Endodermal cell (in vitro differentiated cells): ENCODE measurements around the gene C12orf56. TPM values are rescaled to one million over a fixed set of nuclear protein-coding genes. Genes with fewer than 3 reads are reported as not detected.

Experiments
- DNase-seq: peaks from one replicate; pipeline ENCODE4 v3.0.0-alpha.2; 2017
- H3K27ac ChIP-seq: 2 replicates; pipeline ENCODE4 v1.5.1; 2013; ENCODE audit warnings: mild to moderate bottlenecking, low read depth, low read length, moderate library complexity
- H3K27me3 ChIP-seq: 2 replicates; pipeline ENCODE4 v1.6.1; 2013; ENCODE audit warnings: mild to moderate bottlenecking, low read length, moderate library complexity; ENCODE audit not compliant: insufficient read depth, control insufficient read depth, poor library complexity, severe bottlenecking
- H3K36me3 ChIP-seq: 2 replicates; pipeline ENCODE4 v1.7.0; 2013; ENCODE audit warnings: mild to moderate bottlenecking, low read length, moderate library complexity; ENCODE audit not compliant: control insufficient read depth, insufficient read depth
- H3K4me1 ChIP-seq: one replicate; pipeline ENCODE4 v1.7.0; 2013; ENCODE audit warnings: low read length; ENCODE audit not compliant: control insufficient read depth, insufficient read depth
- H3K4me3 ChIP-seq: 2 replicates; pipeline ENCODE4 v1.5.1; 2013; ENCODE audit warnings: mild to moderate bottlenecking, low read length, moderate library complexity
- H3K9ac ChIP-seq: 2 replicates; pipeline ENCODE4 v1.6.1; 2013; ENCODE audit warnings: mild to moderate bottlenecking, low read length, moderate library complexity; ENCODE audit not compliant: poor library complexity, severe bottlenecking; ENCODE audit errors: extremely low read depth
- H3K9me3 ChIP-seq: 2 replicates; pipeline ENCODE4 v1.6.1; 2013; ENCODE audit warnings: mild to moderate bottlenecking, low read length, moderate library complexity; ENCODE audit not compliant: control insufficient read depth
- H3K27ac Mint-ChIP-seq: 2 replicates; pipeline ENCODE4 v1.8.0; 2020; ENCODE audit warnings: mixed read lengths
- H3K27me3 Mint-ChIP-seq: 2 replicates; pipeline ENCODE4 v1.8.0; 2021; ENCODE audit warnings: mild to moderate bottlenecking, mixed read lengths; ENCODE audit not compliant: insufficient read depth
- H3K36me3 Mint-ChIP-seq: 2 replicates; pipeline ENCODE4 v1.8.0; 2020; ENCODE audit warnings: low read depth, mixed read lengths
- H3K4me1 Mint-ChIP-seq: 2 replicates; pipeline ENCODE4 v1.8.0; 2020; ENCODE audit warnings: mixed read lengths
- H3K4me3 Mint-ChIP-seq: 2 replicates; pipeline ENCODE4 v1.8.0; 2020; ENCODE audit warnings: mild to moderate bottlenecking, moderate library complexity, mixed read lengths
- H3K9me3 Mint-ChIP-seq: 2 replicates; pipeline ENCODE4 v1.8.0; 2020; ENCODE audit warnings: mild to moderate bottlenecking, mixed read lengths
- CTCF ChIP-seq: fragments of 200-600 bp; sonication (generic); conservative IDR thresholded peaks from 2 replicates; pipeline ENCODE4 v1.5.0; 2021; ENCODE audit warnings: antibody characterized with exemption, mild to moderate bottlenecking
- WGBS, 2 experiments: methylation state at CpG; one replicate each; pipeline versions ENCODE4 v1.1.5 to v1.1.7; 2013; ENCODE audit warnings: missing lambda C conversion rate in 2 of 2, mixed read lengths in 1 of 2; ENCODE audit not compliant: insufficient coverage in 1 of 2, insufficient read length in 1 of 2; 5-methylcytosine and 5-hydroxymethylcytosine counted together
- total RNA-seq, 2 donors: library from RNA; stranded (reverse); fragmentation: NEBNext Ultra II Directional in 1 of 2; extraction: Animal tissue kit (Norgen Biotek cat#: 25700) in 1 of 2; gene quantifications; 2 replicates in 1 of 2; 3 replicates in 1 of 2; pipeline ENCODE4 v1.2.1, GENCODE V29; 2021

Gene C12orf56
- total RNA-seq, 2 donors from 2014 or later = 0.77 to 3.0 TPM

GRCh38 chr12:64325055-64325454, 65.5 kb downstream of the C12orf56 start:
- Histone ChIP-seq H3K4me1 (no peaks in the 10 kb centered on the region), H3K9me3 (no peaks in the 10 kb centered on the region), H3K27ac (no peak overlapping the region), H3K36me3 (no peaks in the 10 kb centered on the region), H3K9ac (no peak overlapping the region), H3K4me3 (no peak overlapping the region), H3K27me3 (no peaks in the 10 kb centered on the region)
- H3K27me3 Mint-ChIP-seq = no peaks in the 10 kb centered on the region
- DNase-seq = peak; percentile 55
- WGBS, 2 experiments = 84 to 95% methylated on average over 2 of the region's 2 CpGs
- H3K36me3 Mint-ChIP-seq = no peaks in the 10 kb centered on the region
- H3K4me3 Mint-ChIP-seq = no peak overlapping the region
- no peak for TF ChIP-seq CTCF
- no peaks in the 10 kb centered on the region for H3K9me3 Mint-ChIP-seq
- peaks cover 3% of the 10 kb centered on the region for H3K4me1 Mint-ChIP-seq
- no peak overlapping the region for H3K27ac Mint-ChIP-seq

- Histone ChIP-seq H3K27ac (no peak overlapping the region), H3K9ac (no peak overlapping the region), H3K4me1 (no peaks in the 10 kb centered on the region), H3K9me3 (no peaks in the 10 kb centered on the region), H3K36me3 (no peaks in the 10 kb centered on the region), H3K4me3 (no peak overlapping the region), H3K27me3 (no peaks in the 10 kb centered on the region)
- Mint-ChIP-seq H3K4me1 (peaks cover 6% of the 10 kb centered on the region), H3K27me3 (no peaks in the 10 kb centered on the region), H3K9me3 (no peaks in the 10 kb centered on the region), H3K4me3 (no peak overlapping the region), H3K27ac (no peak overlapping the region), H3K36me3 (no peaks in the 10 kb centered on the region)
- peak; percentile 50 for DNase-seq
- WGBS, 2 experiments = 80 to 86% methylated on average over 1 to 3 of the region's 3 CpGs
- TF ChIP-seq CTCF = no peak
Measured at GRCh38 chr12:64323476-64324225, 66.9 kb downstream of the C12orf56 start.

- Mint-ChIP-seq H3K9me3 (no peaks in the 10 kb centered on the region), H3K27ac (peak overlapping the region; percentile 16), H3K4me1 (peaks cover 8% of the 10 kb centered on the region), H3K36me3 (no peaks in the 10 kb centered on the region), H3K27me3 (no peaks in the 10 kb centered on the region), H3K4me3 (no peak overlapping the region)
- Histone ChIP-seq H3K4me3 (no peak overlapping the region), H3K4me1 (no peaks in the 10 kb centered on the region), H3K9me3 (no peaks in the 10 kb centered on the region), H3K27me3 (no peaks in the 10 kb centered on the region), H3K36me3 (no peaks in the 10 kb centered on the region), H3K27ac (no peak overlapping the region), H3K9ac (no peak overlapping the region)
- WGBS, 2 experiments = 78 to 90% methylated on average over 2 to 4 of the region's 4 CpGs
- TF ChIP-seq CTCF = no peak
- DNase-seq = no peak
Measured at GRCh38 chr12:64323006-64323405, 67.6 kb downstream of the C12orf56 start.
